IMR-90 (cell line): Measurements from ENCODE around the gene SGMS1. TPM values are rescaled to one million over a fixed set of nuclear protein-coding genes. Genes with fewer than 3 reads are reported as not detected.

Experiments
- ATAC-seq: fragments of 200-7000 bp; cut with Tn5 transposase; 2 replicates; pipeline ENCODE4 v1.9.1; 2020; ENCODE audit warnings: low read depth, mild to moderate bottlenecking, moderate library complexity
- BruUV-seq: library from RNA; stranded (reverse); fragments of 400-500 nt; replicated peaks from 2 replicates; lab custom pipeline; 2021; lab: Mats Ljungman, UMichigan
- CTCF ChIA-PET: fragments of 300-600 bp; formaldehyde crosslinking; extraction: SDS; loops from one replicate; lab custom pipeline; 2021; ENCODE audit warnings: antibody characterized with exemption; lab: Yijun Ruan, JAX
- POLR2A ChIA-PET: fragments of 300-600 bp; sonication (Branson Sonifier 250); formaldehyde crosslinking; loops from one replicate; lab custom pipeline; 2022; ENCODE audit warnings: antibody characterized with exemption; ENCODE audit not compliant: unreplicated experiment; lab: Charles Lee
- DNase-seq: peaks from one replicate; pipeline ENCODE4 v3.0.0; 2013
- H2AFZ ChIP-seq: replicated peaks from 2 replicates; pipeline ENCODE3; 2013; ENCODE audit warnings: low read length, mild to moderate bottlenecking; ENCODE audit not compliant: poor library complexity
- H2AK5ac ChIP-seq: 2 replicates; pipeline ENCODE4 v1.6.1; 2013; ENCODE audit warnings: low read depth, low read length, inconsistent platforms
- H2AK9ac ChIP-seq: replicated peaks from 2 replicates; pipeline ENCODE3; 2013; ENCODE audit warnings: mild to moderate bottlenecking, low read depth, low read length, moderate library complexity; ENCODE audit not compliant: poor library complexity
- H2BK120ac ChIP-seq: 2 replicates; pipeline ENCODE4 v1.6.1; 2013; ENCODE audit warnings: low read depth, low read length, inconsistent platforms
- H2BK15ac ChIP-seq: 3 replicates; pipeline ENCODE4 v1.6.1; 2013; ENCODE audit warnings: low read depth, low read length, inconsistent platforms
- H2BK20ac ChIP-seq: 2 replicates; pipeline ENCODE4 v1.6.1; 2013; ENCODE audit warnings: low read depth, mild to moderate bottlenecking, inconsistent platforms, low read length, moderate library complexity
- H2BK5ac ChIP-seq: 2 replicates; pipeline ENCODE4 v1.6.1; 2013; ENCODE audit warnings: mild to moderate bottlenecking, low read depth, low read length, inconsistent platforms; ENCODE audit not compliant: poor library complexity, severe bottlenecking
- H3K14ac ChIP-seq: replicated peaks from 2 replicates; pipeline ENCODE4 v1.6.1; 2013; ENCODE audit warnings: low read depth, low read length, inconsistent platforms
- H3K18ac ChIP-seq: 2 replicates; pipeline ENCODE4 v1.6.1; 2013; ENCODE audit warnings: low read depth, low read length, control low read depth
- H3K23ac ChIP-seq: 2 replicates; pipeline ENCODE4 v1.6.1; 2013; ENCODE audit warnings: low read depth, low read length, inconsistent platforms
- H3K27ac ChIP-seq: 2 replicates; pipeline ENCODE4 v1.5.1; 2013; ENCODE audit warnings: mild to moderate bottlenecking, control low read depth, low read length; ENCODE audit not compliant: insufficient read depth
- H3K27me3 ChIP-seq: 2 replicates; pipeline ENCODE4 v1.6.1; 2013; ENCODE audit warnings: low read length; ENCODE audit not compliant: control insufficient read depth, insufficient read depth
- H3K36me3 ChIP-seq: 2 replicates; pipeline ENCODE4 v1.6.1; 2013; ENCODE audit warnings: low read length, mixed read lengths; ENCODE audit not compliant: control insufficient read depth, insufficient read depth
- H3K4ac ChIP-seq: 2 replicates; pipeline ENCODE4 v1.6.1; 2013; ENCODE audit warnings: low read depth, low read length, inconsistent platforms
- H3K4me1 ChIP-seq: 2 replicates; pipeline ENCODE4 v1.6.1; 2013; ENCODE audit warnings: low read length, mixed read lengths; ENCODE audit not compliant: control insufficient read depth, insufficient read depth
- H3K4me2 ChIP-seq: 2 replicates; pipeline ENCODE4 v1.6.1; 2013; ENCODE audit warnings: low read depth, mild to moderate bottlenecking, control low read depth, low read length, moderate library complexity
- H3K4me3 ChIP-seq: 2 replicates; pipeline ENCODE4 v1.5.1; 2013; ENCODE audit warnings: low read depth, mild to moderate bottlenecking, control low read depth, low read length, moderate library complexity; ENCODE audit not compliant: insufficient read depth
- H3K56ac ChIP-seq: 2 replicates; pipeline ENCODE4 v1.6.1; 2013; ENCODE audit warnings: low read length, inconsistent platforms; ENCODE audit not compliant: insufficient read depth; ENCODE audit errors: extremely low read depth
- H3K79me1 ChIP-seq, 2 experiments: 2 replicates each; pipeline ENCODE4 v1.6.1; 2013; ENCODE audit warnings: low read length in 2 of 2, inconsistent platforms in 1 of 2, low read depth in 1 of 2
- H3K9ac ChIP-seq: 2 replicates; pipeline ENCODE4 v1.6.1; 2013; ENCODE audit warnings: low read depth, low read length, control low read depth
- H3K9me1 ChIP-seq: 2 replicates; pipeline ENCODE4 v1.6.1; 2013; ENCODE audit warnings: low read length, inconsistent platforms; ENCODE audit not compliant: insufficient read depth
- H3K9me3 ChIP-seq: 2 replicates; pipeline ENCODE4 v1.6.1; 2013; ENCODE audit warnings: low read length; ENCODE audit not compliant: control insufficient read depth, insufficient read depth
- H4K20me1 ChIP-seq: 2 replicates; pipeline ENCODE4 v1.6.1; 2013; ENCODE audit warnings: low read length, inconsistent platforms; ENCODE audit not compliant: insufficient read depth
- H4K5ac ChIP-seq: 2 replicates; pipeline ENCODE4 v1.6.1; 2013; ENCODE audit warnings: mild to moderate bottlenecking, low read depth, low read length, control low read depth
- H4K8ac ChIP-seq, 2 experiments: 2 replicates each; pipeline ENCODE4 v1.6.1; 2013; ENCODE audit warnings: low read depth in 2 of 2, low read length in 2 of 2, control low read depth in 1 of 2, inconsistent platforms in 1 of 2
- H4K91ac ChIP-seq: 2 replicates; pipeline ENCODE4 v1.6.1; 2013; ENCODE audit warnings: low read depth, low read length, inconsistent platforms; ENCODE audit not compliant: insufficient read depth
- BHLHE40 ChIP-seq: fragments of 150-350 bp; IDR thresholded peaks from 2 replicates; pipeline ENCODE4 v1.6.1; 2016; ENCODE audit warnings: mild to moderate bottlenecking, low read depth, low read length
- CEBPB ChIP-seq: IDR thresholded peaks from 2 replicates; pipeline ENCODE4 v1.6.1; 2012; ENCODE audit warnings: low read depth, low read length, improper control_type of control experiment
- CHD1 ChIP-seq: IDR thresholded peaks from 2 replicates; pipeline ENCODE4 v1.6.1; 2012; ENCODE audit warnings: low read depth, low read length, improper control_type of control experiment
- FOS ChIP-seq: fragments of 150-350 bp; IDR thresholded peaks from 2 replicates; pipeline ENCODE4 v1.6.1; 2016; ENCODE audit warnings: low read depth, low read length
- MAFK ChIP-seq: IDR thresholded peaks from 2 replicates; pipeline ENCODE4 v1.6.1; 2012; ENCODE audit warnings: low read depth, low read length, improper control_type of control experiment
- MAZ ChIP-seq: IDR thresholded peaks from 2 replicates; pipeline ENCODE4 v1.6.1; 2012; ENCODE audit warnings: low read depth, mild to moderate bottlenecking, low read length, improper control_type of control experiment, moderate library complexity, borderline replicate concordance
- MXI1 ChIP-seq: IDR thresholded peaks from 2 replicates; pipeline ENCODE4 v1.6.1; 2012; ENCODE audit warnings: low read depth, mild to moderate bottlenecking, low read length, moderate library complexity, borderline replicate concordance
- NFE2L2 ChIP-seq: fragments of 150-350 bp; IDR thresholded peaks from 2 replicates; pipeline ENCODE4 v1.6.1; 2016; ENCODE audit warnings: low read depth, mild to moderate bottlenecking, low read length
- POLR2A ChIP-seq: IDR thresholded peaks from 2 replicates; pipeline ENCODE4 v1.6.1; 2012; ENCODE audit warnings: mild to moderate bottlenecking, low read depth, low read length
- RAD21 ChIP-seq: IDR thresholded peaks from 2 replicates; pipeline ENCODE4 v1.6.1; 2012; ENCODE audit warnings: low read length, improper control_type of control experiment
- RCOR1 ChIP-seq: IDR thresholded peaks from 2 replicates; pipeline ENCODE4 v1.6.1; 2012; ENCODE audit warnings: mild to moderate bottlenecking, low read length, improper control_type of control experiment; ENCODE audit not compliant: insufficient replicate concordance
- SMC3 ChIP-seq: fragments of 150-350 bp; IDR thresholded peaks from 2 replicates; pipeline ENCODE4 v1.6.1; 2016; ENCODE audit warnings: low read depth, mild to moderate bottlenecking, antibody characterized with exemption, low read length, moderate library complexity
- WGBS, 2 experiments: methylation state at CpG; one replicate each; pipeline versions ENCODE4 v1.1.5 to v1.1.7; 2013; ENCODE audit warnings: missing lambda C conversion rate in 2 of 2; ENCODE audit not compliant: insufficient read length in 1 of 2; ENCODE audit errors: extremely low coverage in 2 of 2; 5-methylcytosine and 5-hydroxymethylcytosine counted together
- dilution Hi-C: fragments of 300-500 bp; cut with HindIII; formaldehyde crosslinking; loops from one replicate; pipeline ENCODE4 v1.14.3; 2018; ENCODE audit warnings: low sequenced_read_pairs; ENCODE audit not compliant: unreplicated experiment
- in situ Hi-C: fragments of 300-500 bp; cut with MboI; formaldehyde crosslinking; loops from 3 replicates; pipeline ENCODE4 v1.14.3; 2019; ENCODE audit warnings: low sequenced_read_pairs, inconsistent platforms, mixed read lengths
- intact Hi-C: fragments of 100-400 bp; cut with micrococcal nuclease; formaldehyde crosslinking; loops from 2 replicates; pipeline ENCODE4 v1.10.0; 2022
- polyA plus RNA-seq, 3 experiments: library from polyadenylated mRNA; depleted of rRNA; stranded (reverse); fragments of >200 nt; gene quantifications; 2 replicates each; pipeline ENCODE4 v1.2.3, GENCODE V29; 2012; ENCODE audit warnings: low replicate concordance in 1 of 3
- total RNA-seq: library from RNA; depleted of rRNA; stranded (reverse); fragments of >200 nt; gene quantifications from 2 replicates; pipeline ENCODE4 v1.2.3, GENCODE V29; 2012
- TF ChIP-seq, protein P1 (sequence below): fragments of 150-350 bp; IDR thresholded peaks from 2 replicates; pipeline ENCODE4 v1.6.1; 2017; ENCODE audit warnings: mild to moderate bottlenecking, antibody characterized with exemption, low read length, low read depth
- TF ChIP-seq, protein P2 (sequence below): fragments of 150-350 bp; IDR thresholded peaks from 2 replicates; pipeline ENCODE4 v1.6.1; 2016; ENCODE audit warnings: low read depth, mild to moderate bottlenecking, low read length, moderate library complexity, borderline replicate concordance
- TF ChIP-seq, protein P3 (sequence below): conservative IDR thresholded peaks from 2 replicates; pipeline ENCODE4 v1.5.1; 2012; ENCODE audit warnings: mild to moderate bottlenecking, low read depth, low read length, improper control_type of control experiment

SGMS1 gene
- total and polyA plus RNA-seq, 2 of the 4 experiments (the other 2 are of a cell fraction), result 9.8 to 30.8 TPM

DNA sequence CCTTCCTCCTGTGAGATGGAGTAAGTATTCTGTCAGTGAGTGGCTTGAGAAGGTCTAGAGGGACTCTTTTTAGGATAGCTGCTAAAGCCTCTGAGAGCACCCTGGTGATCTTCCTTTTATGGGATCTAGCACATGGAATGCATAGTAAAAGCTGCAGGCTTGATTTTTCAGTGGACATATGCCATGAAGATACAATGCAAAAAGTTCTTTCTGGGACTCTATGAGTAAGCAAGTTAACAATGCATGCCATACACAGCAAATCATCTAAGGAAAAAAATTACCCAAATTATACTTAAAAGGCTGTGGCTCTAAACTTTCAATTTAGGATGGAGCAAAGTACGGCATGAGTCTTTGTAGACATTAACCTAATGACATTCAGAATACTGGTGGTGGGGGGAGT lies 154.5 kb downstream of the SGMS1 start:
- H3K36me3 ChIP-seq, result no peaks in the 10 kb centered on the region
- peak; percentile 55 for DNase-seq
- no peak overlapping the region for H4K5ac ChIP-seq
- H3K56ac ChIP-seq, result no peak overlapping the region
- no TSS peak for BruUV-seq
- H4K8ac ChIP-seq, result peak overlapping the region in 1 of 2 experiments; percentile 23; a peak in 1 of 4 replicates
- no peak overlapping the region for H2BK20ac ChIP-seq
- H2BK120ac ChIP-seq, result no peak overlapping the region
- TF ChIP-seq, protein P1, sequence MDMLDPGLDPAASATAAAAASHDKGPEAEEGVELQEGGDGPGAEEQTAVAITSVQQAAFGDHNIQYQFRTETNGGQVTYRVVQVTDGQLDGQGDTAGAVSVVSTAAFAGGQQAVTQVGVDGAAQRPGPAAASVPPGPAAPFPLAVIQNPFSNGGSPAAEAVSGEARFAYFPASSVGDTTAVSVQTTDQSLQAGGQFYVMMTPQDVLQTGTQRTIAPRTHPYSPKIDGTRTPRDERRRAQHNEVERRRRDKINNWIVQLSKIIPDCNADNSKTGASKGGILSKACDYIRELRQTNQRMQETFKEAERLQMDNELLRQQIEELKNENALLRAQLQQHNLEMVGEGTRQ, result no peak
- TF ChIP-seq MAFK (no peak), RCOR1 (no peak), SMC3 (no peak), CHD1 (no peak), NFE2L2 (no peak), BHLHE40 (no peak), MXI1 (no peak), FOS (no peak), POLR2A (no peak), RAD21 (no peak), MAZ (no peak), CEBPB (no peak)
- TF ChIP-seq, protein P2, sequence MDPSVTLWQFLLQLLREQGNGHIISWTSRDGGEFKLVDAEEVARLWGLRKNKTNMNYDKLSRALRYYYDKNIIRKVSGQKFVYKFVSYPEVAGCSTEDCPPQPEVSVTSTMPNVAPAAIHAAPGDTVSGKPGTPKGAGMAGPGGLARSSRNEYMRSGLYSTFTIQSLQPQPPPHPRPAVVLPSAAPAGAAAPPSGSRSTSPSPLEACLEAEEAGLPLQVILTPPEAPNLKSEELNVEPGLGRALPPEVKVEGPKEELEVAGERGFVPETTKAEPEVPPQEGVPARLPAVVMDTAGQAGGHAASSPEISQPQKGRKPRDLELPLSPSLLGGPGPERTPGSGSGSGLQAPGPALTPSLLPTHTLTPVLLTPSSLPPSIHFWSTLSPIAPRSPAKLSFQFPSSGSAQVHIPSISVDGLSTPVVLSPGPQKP, result no peak
- TF ChIP-seq, protein P3, sequence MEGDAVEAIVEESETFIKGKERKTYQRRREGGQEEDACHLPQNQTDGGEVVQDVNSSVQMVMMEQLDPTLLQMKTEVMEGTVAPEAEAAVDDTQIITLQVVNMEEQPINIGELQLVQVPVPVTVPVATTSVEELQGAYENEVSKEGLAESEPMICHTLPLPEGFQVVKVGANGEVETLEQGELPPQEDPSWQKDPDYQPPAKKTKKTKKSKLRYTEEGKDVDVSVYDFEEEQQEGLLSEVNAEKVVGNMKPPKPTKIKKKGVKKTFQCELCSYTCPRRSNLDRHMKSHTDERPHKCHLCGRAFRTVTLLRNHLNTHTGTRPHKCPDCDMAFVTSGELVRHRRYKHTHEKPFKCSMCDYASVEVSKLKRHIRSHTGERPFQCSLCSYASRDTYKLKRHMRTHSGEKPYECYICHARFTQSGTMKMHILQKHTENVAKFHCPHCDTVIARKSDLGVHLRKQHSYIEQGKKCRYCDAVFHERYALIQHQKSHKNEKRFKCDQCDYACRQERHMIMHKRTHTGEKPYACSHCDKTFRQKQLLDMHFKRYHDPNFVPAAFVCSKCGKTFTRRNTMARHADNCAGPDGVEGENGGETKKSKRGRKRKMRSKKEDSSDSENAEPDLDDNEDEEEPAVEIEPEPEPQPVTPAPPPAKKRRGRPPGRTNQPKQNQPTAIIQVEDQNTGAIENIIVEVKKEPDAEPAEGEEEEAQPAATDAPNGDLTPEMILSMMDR, result no peak
- H3K18ac ChIP-seq, result no peak overlapping the region
- no peak overlapping the region for H2AK5ac ChIP-seq
- in situ Hi-C loops (no loop called here), dilution Hi-C loops (no loop called here), intact Hi-C loops (no loop called here)
- H2BK5ac ChIP-seq, result no peak overlapping the region
- CTCF ChIA-PET, result no interaction called here
- peaks cover 9% of the 10 kb centered on the region for H3K4me1 ChIP-seq
- no peaks in the 10 kb centered on the region for H4K20me1 ChIP-seq
- H2AK9ac ChIP-seq, result no peak overlapping the region
- H4K91ac ChIP-seq, result no peak overlapping the region
- no peak overlapping the region for H2BK15ac ChIP-seq
- POLR2A ChIA-PET, result no interaction called here
- no peak overlapping the region for H3K23ac ChIP-seq
- H3K9me3 ChIP-seq, result no peaks in the 10 kb centered on the region
- H3K14ac ChIP-seq, result no peak overlapping the region
- no peak overlapping the region for H3K4me3 ChIP-seq
- H3K27me3 ChIP-seq, result no peaks in the 10 kb centered on the region
- ATAC-seq, result peak; percentile 82
- H3K9me1 ChIP-seq, result no peaks in the 10 kb centered on the region
- peaks cover 4 to 16% of the 10 kb centered on the region in 2 experiments; a peak in 3 of 4 replicates for H3K79me1 ChIP-seq
- H3K4me2 ChIP-seq, result peak overlapping the region; percentile 26; the same call in 1 of the 2 replicates
- no CpG with 5 or more reads among the region's 1 CpG for WGBS, 2 experiments
- no peak overlapping the region for H3K9ac ChIP-seq
- no peak overlapping the region for H2AFZ ChIP-seq
- H3K27ac ChIP-seq, result no peak overlapping the region
- H3K4ac ChIP-seq, result no peak overlapping the region
